Esophagus (tissue), 2 donors: ENCODE results near the gene KIAA1328. TPM values are rescaled to one million over a fixed set of nuclear protein-coding genes. Genes with fewer than 3 reads are reported as not detected.
A peak's percentile ranks its signal among the peaks of the same experiment; 100 is the strongest.

Source experiments
- H3K27ac ChIP-seq, 2 donors: one replicate each; pipeline ENCODE4 v1.5.1; 2013; ENCODE audit warnings: low read depth in 2 of 2, mild to moderate bottlenecking in 2 of 2, inconsistent platforms in 1 of 2, low read length in 1 of 2, moderate library complexity in 1 of 2
- H3K27me3 ChIP-seq, 2 donors: one replicate each; pipeline ENCODE4 v1.6.1; 2013; ENCODE audit warnings: low read length in 2 of 2, control low read depth in 1 of 2, mild to moderate bottlenecking in 1 of 2; ENCODE audit not compliant: insufficient read depth in 2 of 2, control insufficient read depth in 1 of 2
- H3K36me3 ChIP-seq, 2 donors: one replicate each; pipeline ENCODE4 v1.6.1; 2013; ENCODE audit warnings: low read length in 1 of 2; ENCODE audit not compliant: control insufficient read depth in 2 of 2, insufficient read depth in 2 of 2
- H3K4me1 ChIP-seq, 2 donors: one replicate each; pipeline ENCODE4 v1.6.1; 2013; ENCODE audit warnings: low read length in 1 of 2; ENCODE audit not compliant: control insufficient read depth in 2 of 2, insufficient read depth in 2 of 2
- H3K4me3 ChIP-seq, 2 donors: one replicate each; pipeline ENCODE4 v1.5.1; 2013; ENCODE audit warnings: low read length in 2 of 2, mild to moderate bottlenecking in 2 of 2, low read depth in 1 of 2, moderate library complexity in 1 of 2
- H3K9me3 ChIP-seq, 2 donors: one replicate each; pipeline ENCODE4 v1.6.1; 2013; ENCODE audit warnings: mild to moderate bottlenecking in 2 of 2, low read depth in 1 of 2, low read length in 1 of 2, moderate library complexity in 1 of 2; ENCODE audit not compliant: control insufficient read depth in 2 of 2, insufficient read depth in 1 of 2
- WGBS, 2 donors: extraction: QIAGEN DNeasy Blood & Tissue Kit; methylation state at CpG; one replicate each; pipeline ENCODE4 v1.1.7; 2013; 5-methylcytosine and 5-hydroxymethylcytosine counted together
- polyA plus RNA-seq, 2 donors: library from polyadenylated mRNA; stranded (reverse); fragments of 200-250 nt; gene quantifications; one replicate each; pipeline ENCODE4 v1.2.3, GENCODE V29; 2013
- donor health status: healthy with polysubstance abuse.
- donor health status: Bipolar disorder and iron deficiency.

Gene KIAA1328
- polyA plus RNA-seq, 2 donors, result 1.9 to 2.6 TPM

DNA sequence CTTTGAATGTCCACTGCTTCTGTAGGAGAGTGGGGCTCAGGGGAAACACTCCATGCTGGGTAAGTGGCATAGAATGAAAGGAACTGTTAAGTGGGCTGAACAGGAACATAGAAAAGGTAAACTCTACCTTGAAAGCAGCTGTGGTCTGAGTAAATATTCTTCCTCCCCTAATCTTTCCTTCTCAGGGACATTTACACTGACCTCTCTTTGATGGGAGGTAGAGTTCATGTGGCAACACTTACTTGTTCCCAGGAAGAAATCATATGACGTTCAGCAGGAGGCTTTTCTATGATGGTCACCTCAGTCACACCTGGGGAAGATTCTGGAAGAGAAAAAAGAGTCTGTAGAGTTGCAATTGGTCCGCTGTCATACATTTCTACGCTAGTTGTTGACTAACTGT lies 10.3 kb upstream of the KIAA1328 start:
- Histone ChIP-seq H3K36me3 (peaks cover 0 to 9% of the 10 kb centered on the region in 2 donors), H3K27me3 (no peaks in the 10 kb centered on the region), H3K4me3 (no peak overlapping the region), H3K9me3 (no peaks in the 10 kb centered on the region), H3K27ac (no peak overlapping the region), H3K4me1 (peaks cover 0 to 2% of the 10 kb centered on the region in 2 donors)
- WGBS, 2 donors, result 87 to 95% methylated on average over 3 of the region's 3 CpGs

DNA sequence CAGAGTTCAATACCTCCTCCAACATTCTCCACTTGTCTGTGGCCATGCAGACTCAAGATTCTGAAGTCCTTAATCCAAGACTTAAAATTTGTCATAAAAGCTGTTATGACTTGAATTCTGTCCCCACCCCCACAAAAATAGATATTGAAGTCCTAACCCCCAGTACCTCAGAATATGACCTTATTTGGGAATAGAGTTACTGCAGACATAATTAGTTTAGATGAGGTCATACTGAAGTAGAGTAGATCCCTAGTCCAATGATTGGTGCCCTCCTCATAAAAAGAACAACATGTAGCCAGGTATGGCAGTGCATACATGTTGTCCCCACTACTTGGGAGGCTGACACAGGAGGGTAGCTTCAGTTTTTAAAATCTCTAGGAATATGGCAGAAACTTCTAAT lies 9.3 kb upstream of the KIAA1328 start:
- H3K9me3 ChIP-seq, result no peaks in the 10 kb centered on the region
- H3K27me3 ChIP-seq, result no peaks in the 10 kb centered on the region
- H3K4me3 ChIP-seq, result no peak overlapping the region
- H3K4me1 ChIP-seq, result peaks cover 0 to 2% of the 10 kb centered on the region in 2 donors
- H3K27ac ChIP-seq, result no peak overlapping the region
- H3K36me3 ChIP-seq, result peaks cover 0 to 9% of the 10 kb centered on the region in 2 donors

DNA sequence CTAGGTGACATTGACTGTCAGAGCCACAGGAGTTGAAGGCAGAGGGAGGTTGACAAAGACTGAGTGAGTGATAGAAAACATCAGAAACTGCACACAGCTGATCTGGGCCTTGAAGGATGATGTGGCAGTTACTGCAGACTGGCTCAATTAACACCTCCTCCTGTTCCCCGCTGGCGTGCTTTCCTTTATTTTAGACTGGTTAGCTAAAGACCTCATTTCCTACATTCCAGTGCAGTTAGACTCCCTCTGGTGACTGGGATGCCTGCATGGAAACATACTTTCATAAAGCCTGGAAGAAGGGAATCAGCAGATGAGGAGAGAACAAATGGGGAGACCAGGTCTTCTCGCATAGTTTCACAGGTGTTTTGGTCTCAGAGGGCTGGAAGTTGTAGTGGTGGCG lies 7.2 kb upstream of the KIAA1328 start:
- H3K9me3 ChIP-seq, result no peaks in the 10 kb centered on the region
- H3K36me3 ChIP-seq, result peaks cover 0 to 9% of the 10 kb centered on the region in 2 donors
- WGBS, 2 donors, result 96 to 98% methylated on average over 4 of the region's 4 CpGs
- H3K27me3 ChIP-seq, result no peaks in the 10 kb centered on the region
- H3K27ac ChIP-seq, result no peak overlapping the region
- no peaks in the 10 kb centered on the region for H3K4me1 ChIP-seq
- H3K4me3 ChIP-seq, result no peak overlapping the region

- H3K4me3 ChIP-seq, result no peak overlapping the region
- H3K27ac ChIP-seq, result no peak overlapping the region
- no peaks in the 10 kb centered on the region for H3K4me1 ChIP-seq
- H3K27me3 ChIP-seq, result no peaks in the 10 kb centered on the region
- H3K9me3 ChIP-seq, result no peaks in the 10 kb centered on the region
- no peaks in the 10 kb centered on the region for H3K36me3 ChIP-seq
Observed at GRCh38 chr18:36825526-36825925, 3.4 kb upstream of the KIAA1328 start.

- WGBS, 2 donors, result 58 to 73% methylated on average over 3 of the region's 3 CpGs
- Histone ChIP-seq H3K36me3 (no peaks in the 10 kb centered on the region), H3K4me3 (no peak overlapping the region)
Observed at GRCh38 chr18:36826556-36826955, 2.4 kb upstream of the KIAA1328 start.

GRCh38 chr18:36828157-36828629 lies 734 bp upstream of the KIAA1328 start:
- WGBS, 2 donors, result 1% methylated on average over 18 of the region's 18 CpGs
- Histone ChIP-seq H3K27me3 (no peaks in the 10 kb centered on the region), H3K36me3 (no peaks in the 10 kb centered on the region), H3K27ac (peak overlapping the region; percentile 90 to 92), H3K4me3 (peak overlapping the region; percentile 62 to 95), H3K9me3 (no peaks in the 10 kb centered on the region), H3K4me1 (no peaks in the 10 kb centered on the region)

More at GRCh38 chr18:36826556-36826955, 2.4 kb upstream of the KIAA1328 start:
- Histone ChIP-seq H3K4me1 (no peaks in the 10 kb centered on the region), H3K9me3 (no peaks in the 10 kb centered on the region), H3K27me3 (no peaks in the 10 kb centered on the region), H3K27ac (no peak overlapping the region)

- H3K36me3 ChIP-seq, result no peaks in the 10 kb centered on the region
- H3K4me3 ChIP-seq, result peak overlapping the region; percentile 62 to 95
- H3K4me1 ChIP-seq, result no peaks in the 10 kb centered on the region
- 8 to 11% methylated on average over 17 of the region's 17 CpGs for WGBS, 2 donors
- H3K27ac ChIP-seq, result peak overlapping the region; percentile 57 to 90
- no peaks in the 10 kb centered on the region for H3K27me3 ChIP-seq
- no peaks in the 10 kb centered on the region for H3K9me3 ChIP-seq
Observed at GRCh38 chr18:36829362-36830157, 633 bp downstream of the KIAA1328 start.

GRCh38 chr18:36830158-36830495 lies 1.2 kb downstream of the KIAA1328 start:
- Histone ChIP-seq H3K27ac (no peak overlapping the region), H3K4me3 (peak overlapping the region in 1 of 2 donors; percentile 62), H3K4me1 (no peaks in the 10 kb centered on the region), H3K36me3 (no peaks in the 10 kb centered on the region), H3K27me3 (no peaks in the 10 kb centered on the region), H3K9me3 (no peaks in the 10 kb centered on the region)
- 15 to 19% methylated on average over 1 of the region's 1 CpG for WGBS, 2 donors

GRCh38 chr18:36831139-36831538 lies 2.2 kb downstream of the KIAA1328 start:
- 27 to 30% methylated on average over 1 of the region's 1 CpG for WGBS, 2 donors
- no peaks in the 10 kb centered on the region for H3K4me1 ChIP-seq

DNA sequence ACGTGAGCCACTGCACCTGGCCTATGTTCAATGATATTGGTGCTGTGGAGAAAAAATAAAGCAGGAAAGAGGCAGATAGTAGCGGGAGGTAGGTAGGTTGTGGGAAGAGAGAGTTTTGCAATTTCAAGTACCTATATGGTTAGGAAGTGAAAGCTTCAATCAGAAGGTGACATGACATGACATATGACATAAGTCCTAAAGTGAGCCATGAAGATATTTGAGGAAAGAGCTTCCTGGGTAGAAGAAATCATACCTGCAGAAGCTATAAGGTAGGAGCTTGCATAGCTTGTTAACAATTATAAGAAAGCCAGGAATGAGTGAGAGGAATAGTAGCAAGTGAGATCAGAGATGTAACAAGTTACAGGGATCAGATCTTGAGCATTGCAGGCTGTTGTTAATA lies 4.2 kb downstream of the KIAA1328 start:
- Histone ChIP-seq H3K27ac (no peak overlapping the region), H3K27me3 (no peaks in the 10 kb centered on the region), H3K4me1 (no peaks in the 10 kb centered on the region), H3K36me3 (no peaks in the 10 kb centered on the region), H3K9me3 (no peaks in the 10 kb centered on the region), H3K4me3 (no peak overlapping the region)
- WGBS, 2 donors, result 93 to 94% methylated on average over 2 of the region's 2 CpGs

More at GRCh38 chr18:36831139-36831538, 2.2 kb downstream of the KIAA1328 start:
- no peak overlapping the region for H3K4me3 ChIP-seq
- no peaks in the 10 kb centered on the region for H3K9me3 ChIP-seq
- no peak overlapping the region for H3K27ac ChIP-seq
- H3K36me3 ChIP-seq, result no peaks in the 10 kb centered on the region
- no peaks in the 10 kb centered on the region for H3K27me3 ChIP-seq
